Fibroblast of mammary gland (primary cell): ENCODE measurements around the gene NCOA7.

Experiments used
- DNase-seq: peaks from one replicate; pipeline ENCODE4 v3.0.0-alpha.2; 2010; ENCODE audit warnings: low read depth
- H3K4me3 ChIP-seq: 2 replicates; pipeline ENCODE4 v1.5.1; 2011; ENCODE audit warnings: low read depth, mild to moderate bottlenecking, low read length, moderate library complexity; ENCODE audit not compliant: control insufficient read depth
- CTCF ChIP-seq: conservative IDR thresholded peaks from 2 replicates; pipeline ENCODE4 v1.5.1; 2011; ENCODE audit warnings: low read depth, low read length, inconsistent platforms; ENCODE audit not compliant: control insufficient read depth, insufficient read depth

Gene NCOA7

GRCh38 chr6:125749865-125750691 is 40.7 kb upstream of the NCOA7 start:
- TF ChIP-seq CTCF, result no peak
- no peak for DNase-seq
- H3K4me3 ChIP-seq, result peak overlapping the region; percentile 51

DNA sequence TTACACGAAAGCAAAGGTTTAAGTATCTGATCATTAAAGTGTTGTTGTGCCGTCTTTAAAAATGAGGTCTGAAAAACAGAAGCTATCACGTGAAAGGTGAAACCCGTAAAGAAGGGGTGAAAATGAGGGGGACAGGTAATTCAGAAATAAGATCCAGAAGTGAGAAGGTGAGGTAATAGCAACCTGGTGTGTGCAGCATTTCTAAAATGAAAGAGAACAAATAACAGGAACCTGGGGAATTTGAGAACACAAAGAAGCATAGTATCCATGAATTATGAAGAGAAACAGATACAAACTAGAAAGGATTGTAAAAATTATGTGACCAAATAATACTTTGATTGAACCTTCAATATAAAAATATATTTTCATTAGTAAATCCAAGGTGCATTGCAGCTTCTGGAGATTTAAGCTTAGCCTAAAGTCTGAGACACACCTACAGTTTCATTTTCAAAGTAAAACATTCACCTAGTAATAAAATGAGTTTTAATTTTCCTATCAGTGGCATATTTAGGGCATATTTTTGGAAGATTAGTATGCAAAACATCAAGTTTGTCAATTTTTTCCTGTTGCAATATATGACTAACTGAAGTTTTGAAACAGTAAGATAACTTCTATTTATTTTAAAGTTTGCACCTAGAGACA is 39.9 kb upstream of the NCOA7 start:
- DNase-seq, result no peak
- no peak for TF ChIP-seq CTCF
- no peak overlapping the region for H3K4me3 ChIP-seq

DNA sequence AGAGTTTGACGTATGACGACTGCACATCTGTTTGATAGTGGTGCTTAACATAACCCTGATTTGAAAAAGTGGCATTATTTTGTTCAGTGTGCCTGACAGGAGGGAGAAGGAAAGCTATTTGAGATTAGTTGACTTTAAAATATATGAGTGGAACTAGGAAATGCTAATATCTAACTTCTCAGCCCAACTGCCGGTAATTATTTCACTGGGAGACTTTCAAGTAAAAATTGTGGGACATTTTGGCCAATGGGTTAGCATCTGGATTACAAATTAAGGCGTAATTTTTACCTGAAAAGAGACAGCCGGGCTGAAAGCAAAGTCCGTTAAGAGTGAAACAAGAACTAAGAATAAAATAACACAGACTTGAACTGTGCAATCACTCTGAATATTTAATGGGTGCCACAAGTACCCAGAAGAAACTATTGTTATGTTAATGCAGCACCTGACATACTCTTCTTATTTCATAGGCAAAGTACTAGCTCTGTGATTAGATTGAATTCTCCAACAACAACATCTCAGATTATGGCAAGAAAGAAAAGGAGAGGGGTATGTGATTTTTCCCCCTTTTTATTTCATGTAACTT is 39.3 kb upstream of the NCOA7 start:
- no peak for DNase-seq
- no peak for TF ChIP-seq CTCF
- H3K4me3 ChIP-seq, result no peak overlapping the region

DNA sequence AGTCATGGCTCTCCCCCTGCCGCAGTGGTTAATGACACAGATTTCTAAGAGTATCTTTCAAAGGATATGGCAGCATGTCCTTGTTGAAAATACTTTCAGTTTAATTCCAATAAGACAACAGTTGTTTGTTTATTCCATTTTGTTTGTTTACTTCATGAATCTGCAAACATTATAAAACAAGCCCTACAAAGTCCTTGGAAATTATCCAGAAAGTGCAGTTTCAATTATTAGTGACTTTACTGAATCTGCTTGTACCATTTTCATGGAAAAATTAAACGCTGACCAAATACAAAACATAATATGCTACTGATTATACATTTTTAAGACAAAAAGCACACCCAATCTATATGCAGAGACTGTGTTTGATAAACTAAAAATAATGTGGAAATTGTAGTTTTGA is 38.0 kb upstream of the NCOA7 start:
- no peak for TF ChIP-seq CTCF
- no peak for DNase-seq
- no peak overlapping the region for H3K4me3 ChIP-seq

DNA sequence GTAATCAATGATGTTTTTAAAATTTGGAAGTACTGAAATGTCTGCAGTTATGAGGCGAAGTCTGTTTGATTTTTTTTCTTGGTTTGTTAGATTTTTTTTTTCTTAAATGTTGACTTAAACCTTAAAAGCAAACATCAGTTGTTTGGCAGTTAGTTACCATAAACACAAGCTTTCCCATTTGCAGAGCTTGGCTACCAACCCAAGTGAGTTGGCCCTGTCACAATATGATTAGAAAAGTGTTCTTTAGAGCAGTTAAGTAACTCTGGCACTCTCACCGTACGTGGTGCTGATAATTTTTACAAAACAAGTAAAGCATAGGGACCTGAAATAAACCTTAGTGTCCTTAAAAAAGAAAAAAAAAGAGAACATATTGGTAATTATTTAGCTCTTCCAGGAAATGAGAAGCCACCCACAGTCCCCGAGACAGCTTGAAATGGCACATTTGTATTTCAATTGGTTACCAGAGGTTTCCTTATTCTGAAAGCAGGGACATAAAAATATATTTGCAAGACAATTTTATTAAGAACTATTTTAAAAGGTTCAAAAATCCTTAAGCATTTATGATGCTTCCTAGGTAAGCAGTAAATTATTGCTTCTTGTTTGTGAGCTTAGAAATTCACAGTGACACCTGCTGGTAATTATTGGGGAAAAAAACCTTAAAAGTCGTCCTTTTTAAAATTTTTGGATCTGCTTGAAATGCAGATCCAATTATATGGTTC is 37.4 kb upstream of the NCOA7 start:
- TF ChIP-seq CTCF, result peak; percentile 37
- H3K4me3 ChIP-seq, result no peak overlapping the region
- DNase-seq, result peak; percentile 49

GRCh38 chr6:125753937-125754259 is 36.9 kb upstream of the NCOA7 start:
- no peak for TF ChIP-seq CTCF
- no peak overlapping the region for H3K4me3 ChIP-seq

More at GRCh38 chr6:125753937-125754259, 36.9 kb upstream of the NCOA7 start:
- DNase-seq, result no peak
